GM04503 (cell line): ENCODE measurements around the gene P2RX7.
"Not testable (repeated sequence)": the region's sequence is repeated elsewhere in the genome, so short reads cannot be mapped to it uniquely, and the experiment has no call there.

Experiments used
- DNase-seq: peaks from one replicate; pipeline ENCODE4 v3.0.0-alpha.2; 2012; ENCODE audit warnings: low read depth

The P2RX7 gene

GRCh38 chr12:121135320-121135719 lies 2.6 kb downstream of the P2RX7 start:
- DNase-seq, result no peak

- DNase-seq, result no peak
Measured at GRCh38 chr12:121137512-121137911, 4.8 kb downstream of the P2RX7 start.

- DNase-seq, result no peak
Measured at GRCh38 chr12:121138284-121138683, 5.6 kb downstream of the P2RX7 start.

GRCh38 chr12:121139286-121139685 lies 6.6 kb downstream of the P2RX7 start:
- DNase-seq, result no peak

GRCh38 chr12:121142171-121142950 lies 9.7 kb downstream of the P2RX7 start:
- no peak for DNase-seq

GRCh38 chr12:121144416-121144914 lies 11.8 kb downstream of the P2RX7 start:
- DNase-seq, result no peak

GRCh38 chr12:121145221-121145620 lies 12.5 kb downstream of the P2RX7 start:
- no peak for DNase-seq

- DNase-seq, result not testable (repeated sequence)
Measured at GRCh38 chr12:121149289-121149688, 16.6 kb downstream of the P2RX7 start.

GRCh38 chr12:121154793-121155375 lies 22.2 kb downstream of the P2RX7 start:
- DNase-seq, result no peak

GRCh38 chr12:121156365-121156764 lies 23.7 kb downstream of the P2RX7 start:
- DNase-seq, result no peak

GRCh38 chr12:121158085-121158484 lies 25.4 kb downstream of the P2RX7 start:
- no peak for DNase-seq

- not testable (repeated sequence) for DNase-seq
Measured at GRCh38 chr12:121158728-121159351, 26.2 kb downstream of the P2RX7 start.

GRCh38 chr12:121159467-121160307 lies 27.0 kb downstream of the P2RX7 start:
- no peak for DNase-seq

GRCh38 chr12:121162384-121162783 lies 29.7 kb downstream of the P2RX7 start:
- DNase-seq, result no peak

- no peak for DNase-seq
Measured at GRCh38 chr12:121162985-121163384, 30.3 kb downstream of the P2RX7 start.

GRCh38 chr12:121164839-121165238 lies 32.2 kb downstream of the P2RX7 start:
- not testable (repeated sequence) for DNase-seq

GRCh38 chr12:121165316-121165715 lies 32.6 kb downstream of the P2RX7 start:
- DNase-seq, result no peak

GRCh38 chr12:121166356-121166755 lies 33.7 kb downstream of the P2RX7 start:
- no peak for DNase-seq

GRCh38 chr12:121167232-121167820 lies 34.6 kb downstream of the P2RX7 start:
- no peak for DNase-seq

GRCh38 chr12:121167951-121168350 lies 35.3 kb downstream of the P2RX7 start:
- DNase-seq, result no peak

GRCh38 chr12:121170151-121170550 lies 37.5 kb downstream of the P2RX7 start:
- DNase-seq, result no peak
